Liver (tissue), 9 donors: ENCODE measurements around the gene ZCCHC14. TPM values are rescaled to one million over a fixed set of nuclear protein-coding genes. Genes with fewer than 3 reads are reported as not detected.

Experiments used
- DNase-seq: peaks from one replicate; pipeline ENCODE4 v3.0.0-alpha.2; 2017; ENCODE audit warnings: low spot score
- H3K27ac ChIP-seq, 2 donors: one replicate each; pipeline ENCODE4 v1.7.0; 2013; ENCODE audit warnings: inconsistent platforms in 2 of 2, low read length in 2 of 2, control low read depth in 1 of 2, low read depth in 1 of 2, mild to moderate bottlenecking in 1 of 2
- H3K27me3 ChIP-seq, 4 donors: one replicate each; pipeline versions ENCODE4 v1.6.1 to v1.7.0; 2013; ENCODE audit warnings: low read length in 3 of 4, inconsistent platforms in 1 of 4, mild to moderate bottlenecking in 1 of 4, moderate library complexity in 1 of 4; ENCODE audit not compliant: control insufficient read depth in 4 of 4, insufficient read depth in 4 of 4
- H3K36me3 ChIP-seq, 4 donors: one replicate each; pipeline versions ENCODE4 v1.6.1 to v1.7.0; 2013; ENCODE audit warnings: low read length in 3 of 4, mild to moderate bottlenecking in 3 of 4, low read depth in 1 of 4, moderate library complexity in 1 of 4; ENCODE audit not compliant: control insufficient read depth in 4 of 4, insufficient read depth in 3 of 4
- H3K4me1 ChIP-seq, 4 donors: one replicate each; pipeline versions ENCODE4 v1.6.1 to v1.7.0; 2013; ENCODE audit warnings: low read length in 3 of 4, mild to moderate bottlenecking in 3 of 4, moderate library complexity in 1 of 4; ENCODE audit not compliant: control insufficient read depth in 4 of 4, insufficient read depth in 4 of 4
- H3K4me3 ChIP-seq, 3 donors: one replicate each; pipeline versions ENCODE4 v1.6.1 to v1.7.0; 2013; ENCODE audit warnings: low read length in 3 of 3, control low read depth in 1 of 3, low read depth in 1 of 3, mild to moderate bottlenecking in 1 of 3
- H3K9ac ChIP-seq, 2 donors: one replicate each; pipeline ENCODE4 v1.7.0; 2013; ENCODE audit warnings: low read length in 2 of 2, mild to moderate bottlenecking in 2 of 2, moderate library complexity in 2 of 2, control low read depth in 1 of 2, low read depth in 1 of 2
- H3K9me3 ChIP-seq, 4 donors: one replicate each; pipeline versions ENCODE4 v1.6.1 to v1.7.0; 2013; ENCODE audit warnings: low read length in 3 of 4; ENCODE audit not compliant: control insufficient read depth in 4 of 4
- ATF3 ChIP-seq: IDR thresholded peaks from 2 replicates; pipeline ENCODE4 v1.6.1; 2016; ENCODE audit warnings: antibody characterized with exemption
- CTCF ChIP-seq: fragments of 150-350 bp; IDR thresholded peaks from 2 replicates; pipeline ENCODE4 v1.5.1; 2017; ENCODE audit warnings: improper control_type of control experiment, low read depth, low read length; ENCODE audit not compliant: missing input control
- EGR1 ChIP-seq, 2 donors: IDR thresholded peaks; 2 replicates each; pipeline ENCODE4 v1.6.1; 2016 to 2018; ENCODE audit warnings: antibody characterized with exemption in 2 of 2, low read depth in 2 of 2
- FOXA1 ChIP-seq: IDR thresholded peaks from 2 replicates; pipeline ENCODE4 v1.6.1; 2016; ENCODE audit warnings: antibody characterized with exemption
- FOXA2 ChIP-seq: IDR thresholded peaks from 2 replicates; pipeline ENCODE4 v1.6.1; 2016; ENCODE audit warnings: antibody characterized with exemption
- GABPA ChIP-seq, 2 donors: IDR thresholded peaks in 1 of 2; conservative IDR thresholded peaks in 1 of 2; 2 replicates each; pipeline ENCODE4 v1.6.1; 2016; ENCODE audit warnings: antibody characterized with exemption in 2 of 2, mild to moderate bottlenecking in 1 of 2, moderate library complexity in 1 of 2
- HNF4A ChIP-seq, 2 donors: conservative IDR thresholded peaks; 2 replicates each; pipeline ENCODE4 v1.6.1; 2016; ENCODE audit warnings: antibody characterized with exemption in 2 of 2, mild to moderate bottlenecking in 2 of 2
- HNF4G ChIP-seq: IDR thresholded peaks from 2 replicates; pipeline ENCODE4 v1.6.1; 2016; ENCODE audit warnings: antibody characterized with exemption
- JUND ChIP-seq, 2 donors: IDR thresholded peaks; 2 replicates each; pipeline ENCODE4 v1.6.1; 2016; ENCODE audit warnings: antibody characterized with exemption in 2 of 2
- MAX ChIP-seq: IDR thresholded peaks from 2 replicates; pipeline ENCODE4 v1.6.1; 2016; ENCODE audit warnings: antibody characterized with exemption
- NR2F2 ChIP-seq: IDR thresholded peaks from 2 replicates; pipeline ENCODE4 v1.6.1; 2016; ENCODE audit warnings: antibody characterized with exemption
- RAD21 ChIP-seq, 2 donors: IDR thresholded peaks; 2 replicates each; pipeline ENCODE4 v1.6.1; 2016; ENCODE audit warnings: antibody characterized with exemption in 2 of 2, mild to moderate bottlenecking in 2 of 2
- REST ChIP-seq: IDR thresholded peaks from 2 replicates; pipeline ENCODE4 v1.6.1; 2016; ENCODE audit warnings: antibody characterized with exemption, mild to moderate bottlenecking
- RXRA ChIP-seq, 2 donors: IDR thresholded peaks; 2 replicates each; pipeline ENCODE4 v1.6.1; 2017 to 2018; ENCODE audit warnings: antibody characterized with exemption in 2 of 2, mild to moderate bottlenecking in 1 of 2
- SP1 ChIP-seq: IDR thresholded peaks from 2 replicates; pipeline ENCODE4 v1.6.1; 2018; ENCODE audit warnings: antibody characterized with exemption, mild to moderate bottlenecking
- TAF1 ChIP-seq: conservative IDR thresholded peaks from 2 replicates; pipeline ENCODE4 v1.6.1; 2016; ENCODE audit warnings: antibody characterized with exemption, mild to moderate bottlenecking
- YY1 ChIP-seq: IDR thresholded peaks from 2 replicates; pipeline ENCODE4 v1.6.1; 2016; ENCODE audit warnings: antibody characterized with exemption, mild to moderate bottlenecking
- ZBTB33 ChIP-seq: IDR thresholded peaks from 2 replicates; pipeline ENCODE4 v1.6.1; 2016; ENCODE audit warnings: antibody characterized with exemption
- WGBS: extraction: QIAGEN DNeasy Blood & Tissue Kit; methylation state at CpG from one replicate; pipeline ENCODE4 v1.1.7; 2013; 5-methylcytosine and 5-hydroxymethylcytosine counted together
- polyA plus RNA-seq, 2 donors: library from polyadenylated mRNA; stranded (reverse) in 1 of 2; unstranded in 1 of 2; fragments of 200-250 nt in 1 of 2; fragments of >200 nt in 1 of 2; fragmentation: Nextera tagmentation in 1 of 2; extraction: Ambion mirVana in 1 of 2; gene quantifications; one replicate each; pipeline versions ENCODE4 v1.2.1 to v1.2.3, GENCODE V29; 2013 to 2015
- total RNA-seq, 2 donors: library from RNA; depleted of rRNA; stranded (reverse); fragments of >200 nt; gene quantifications; one replicate each; pipeline ENCODE4 v1.2.3, GENCODE V29; 2014
- donor health status: healthy.
- donor health status: healthy.
- donor health status: healthy.
- donor health status: healthy.
- donor health status: healthy.

Gene ZCCHC14
- total and polyA plus RNA-seq, 4 donors, result 6.3 to 21.7 (median 8.0) TPM

GRCh38 chr16:87541872-87542234 lies 49.0 kb upstream of the ZCCHC14 start:
- no peaks in the 10 kb centered on the region for H3K9me3 ChIP-seq
- H3K27me3 ChIP-seq, result no peaks in the 10 kb centered on the region
- H3K9ac ChIP-seq, result peak overlapping the region in 1 of 2 donors; percentile 63
- H3K4me1 ChIP-seq, result peaks cover 8 to 28% (median 17%) of the 10 kb centered on the region in 4 donors
- H3K36me3 ChIP-seq, result no peaks in the 10 kb centered on the region
- 29% methylated on average over 11 of the region's 11 CpGs for WGBS
- DNase-seq, result no peak
- no peak for TF ChIP-seq RAD21 (IDR thresholded peaks at IDR 0.05)
- TF ChIP-seq ZBTB33, result no peak
- TF ChIP-seq EGR1 (IDR thresholded peaks at IDR 0.05; ENCODE audit: low read depth in 2 of 2), result no peak
- no peak for TF ChIP-seq MAX
- TF ChIP-seq HNF4A (conservative IDR thresholded peaks at IDR 0.05), result peak in 1 of 2 donors; percentile 31
- peak in 1 of 2 donors; percentile 4 for TF ChIP-seq RXRA (IDR thresholded peaks at IDR 0.05)
- no peak for TF ChIP-seq NR2F2
- TF ChIP-seq GABPA (IDR thresholded peaks at IDR 0.05 in 1 of 2, conservative IDR thresholded peaks at IDR 0.05 in 1 of 2), result no peak
- H3K27ac ChIP-seq, result peak overlapping the region; percentile 78 to 83
- peak overlapping the region in 1 of 3 donors; percentile 18 for H3K4me3 ChIP-seq

GRCh38 chr16:87541147-87541871 lies 48.5 kb upstream of the ZCCHC14 start:
- 42% methylated on average over 31 of the region's 31 CpGs for WGBS
- peak overlapping the region; percentile 56 to 63 for H3K9ac ChIP-seq
- peak overlapping the region in 1 of 3 donors; percentile 18 for H3K4me3 ChIP-seq
- H3K4me1 ChIP-seq, result peaks cover 8 to 32% (median 17%) of the 10 kb centered on the region in 4 donors
- H3K27me3 ChIP-seq, result no peaks in the 10 kb centered on the region
- H3K27ac ChIP-seq, result peak overlapping the region; percentile 78 to 83
- no peak for TF ChIP-seq TAF1
- no peak for TF ChIP-seq NR2F2
- TF ChIP-seq ZBTB33, result no peak
- no peak for TF ChIP-seq FOXA1
- TF ChIP-seq RXRA (IDR thresholded peaks at IDR 0.05), result peak in 1 of 2 donors; percentile 25
- peak in 1 of 2 donors; percentile 31 for TF ChIP-seq HNF4A (conservative IDR thresholded peaks at IDR 0.05)
- TF ChIP-seq REST, result no peak
- TF ChIP-seq FOXA2, result no peak
- TF ChIP-seq ATF3, result no peak
- no peak for TF ChIP-seq CTCF
- TF ChIP-seq GABPA (IDR thresholded peaks at IDR 0.05 in 1 of 2, conservative IDR thresholded peaks at IDR 0.05 in 1 of 2), result no peak
- TF ChIP-seq MAX, result no peak
- TF ChIP-seq YY1, result peak; percentile 53
- no peak for TF ChIP-seq SP1
- peak in 1 of 2 donors; percentile 9 for TF ChIP-seq RAD21 (IDR thresholded peaks at IDR 0.05)
- TF ChIP-seq HNF4G, result no peak
- no peak for TF ChIP-seq JUND (IDR thresholded peaks at IDR 0.05)
- TF ChIP-seq EGR1 (IDR thresholded peaks at IDR 0.05; ENCODE audit: low read depth in 2 of 2), result no peak
- DNase-seq, result no peak
- no peaks in the 10 kb centered on the region for H3K9me3 ChIP-seq
- no peaks in the 10 kb centered on the region for H3K36me3 ChIP-seq
